Muscle of leg (tissue), 11 donors: ENCODE measurements around the gene NLGN3. TPM values are rescaled to one million over a fixed set of nuclear protein-coding genes. Genes with fewer than 3 reads are reported as not detected.

Source experiments
- DNase-seq: peaks from one replicate; pipeline ENCODE4 v3.0.0; 2013
- H3K27ac ChIP-seq: one replicate; pipeline ENCODE4 v1.5.1; 2013; ENCODE audit warnings: mild to moderate bottlenecking, low read length, control low read depth
- H3K27me3 ChIP-seq: one replicate; pipeline ENCODE4 v1.6.1; 2013; ENCODE audit warnings: low read length; ENCODE audit not compliant: control insufficient read depth, insufficient read depth
- H3K36me3 ChIP-seq: one replicate; pipeline ENCODE4 v1.6.1; 2013; ENCODE audit warnings: low read length; ENCODE audit not compliant: control insufficient read depth, insufficient read depth
- H3K4me1 ChIP-seq: one replicate; pipeline ENCODE4 v1.6.1; 2013; ENCODE audit warnings: low read length; ENCODE audit not compliant: control insufficient read depth, insufficient read depth
- H3K4me3 ChIP-seq: one replicate; pipeline ENCODE4 v1.5.1; 2013; ENCODE audit warnings: low read length, control low read depth
- H3K9me3 ChIP-seq: replicated peaks from 2 replicates; pipeline ENCODE4 v1.6.1; 2013; ENCODE audit warnings: low read depth, low read length; ENCODE audit not compliant: control insufficient read depth
- WGBS: methylation state at CpG from one replicate; pipeline ENCODE4 v1.1.5; 2013; ENCODE audit warnings: missing lambda C conversion rate; ENCODE audit not compliant: insufficient coverage; 5-methylcytosine and 5-hydroxymethylcytosine counted together
- polyA plus RNA-seq, 8 donors: library from polyadenylated mRNA; unstranded; fragments of 120-200 nt; gene quantifications; one replicate each; pipeline versions ENCODE4 v1.2.1 to v1.2.3, GENCODE V29; 2013; ENCODE audit warnings: inconsistent platforms in 1 of 8, low replicate concordance in 1 of 8; ENCODE audit not compliant: insufficient read length in 8 of 8, insufficient read depth in 1 of 8
- total RNA-seq: library from RNA; stranded (reverse); fragments of 120-200 nt; gene quantifications from one replicate; pipeline ENCODE4 v1.2.4, GENCODE V29; 2013

The NLGN3 gene
- total and polyA plus RNA-seq, 9 donors, result 1.9 to 7.8 (median 3.5) TPM

DNA sequence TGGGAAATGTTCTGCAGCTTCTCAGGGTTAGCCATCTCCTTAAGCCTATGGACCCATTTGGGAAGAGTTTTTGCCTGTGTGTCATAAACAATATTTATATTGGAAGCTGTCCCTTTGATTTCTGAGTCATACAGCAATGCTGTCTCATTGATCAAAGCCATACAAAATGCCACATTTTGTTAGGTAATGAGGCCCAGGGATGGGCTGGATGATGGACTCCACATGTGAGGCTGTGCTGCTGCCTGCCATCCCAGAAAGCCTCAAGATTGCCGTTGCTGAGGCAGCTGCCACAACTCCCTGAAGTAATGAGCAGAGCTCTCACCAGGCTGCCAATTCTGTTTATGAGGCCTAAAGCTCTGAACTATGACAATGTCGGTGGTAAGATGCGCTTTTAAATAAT is 66.2 kb downstream of the NLGN3 start:
- Histone ChIP-seq H3K27ac (no peak overlapping the region), H3K4me1 (no peaks in the 10 kb centered on the region), H3K27me3 (peaks cover 3% of the 10 kb centered on the region), H3K4me3 (no peak overlapping the region), H3K9me3 (no peaks in the 10 kb centered on the region), H3K36me3 (no peaks in the 10 kb centered on the region)
- 48% methylated on average over 3 of the region's 3 CpGs for WGBS
- no peak for DNase-seq

GRCh38 chrX:71212536-71212935 is 67.9 kb downstream of the NLGN3 start:
- H3K27me3 ChIP-seq, result peaks cover 3% of the 10 kb centered on the region
- H3K4me1 ChIP-seq, result no peaks in the 10 kb centered on the region
- no peaks in the 10 kb centered on the region for H3K36me3 ChIP-seq
- no peaks in the 10 kb centered on the region for H3K9me3 ChIP-seq
- 58% methylated on average over 2 of the region's 5 CpGs for WGBS
- no peak overlapping the region for H3K27ac ChIP-seq
- DNase-seq, result no peak
- no peak overlapping the region for H3K4me3 ChIP-seq

DNA sequence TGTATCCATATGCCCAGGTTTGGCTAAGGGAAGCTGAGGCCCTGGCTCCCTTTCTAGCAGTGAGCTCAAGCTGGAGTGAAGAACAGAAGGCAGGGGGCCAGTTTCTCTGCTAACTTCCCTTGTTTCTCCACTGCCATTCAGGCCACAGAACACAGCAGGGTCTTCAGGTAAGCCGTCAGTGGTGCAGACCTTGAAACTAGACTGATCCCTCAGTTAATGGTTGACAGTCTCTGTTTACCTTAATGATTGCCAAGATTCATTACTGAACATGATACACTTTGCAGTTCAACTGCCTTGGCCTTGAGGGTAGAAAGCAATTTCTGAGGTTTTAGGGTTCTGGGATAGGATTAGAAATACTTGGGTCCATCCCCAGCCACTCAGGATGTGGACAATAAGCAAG is 69.5 kb downstream of the NLGN3 start:
- no peaks in the 10 kb centered on the region for H3K9me3 ChIP-seq
- no peak overlapping the region for H3K4me3 ChIP-seq
- H3K4me1 ChIP-seq, result no peaks in the 10 kb centered on the region
- no peaks in the 10 kb centered on the region for H3K36me3 ChIP-seq
- no peak for DNase-seq
- H3K27me3 ChIP-seq, result peaks cover 3% of the 10 kb centered on the region
- WGBS, result 67% methylated on average over 1 of the region's 1 CpG
- no peak overlapping the region for H3K27ac ChIP-seq

- Histone ChIP-seq H3K27me3 (peaks cover 3% of the 10 kb centered on the region), H3K27ac (no peak overlapping the region), H3K9me3 (no peaks in the 10 kb centered on the region), H3K4me3 (no peak overlapping the region), H3K36me3 (no peaks in the 10 kb centered on the region), H3K4me1 (no peaks in the 10 kb centered on the region)
- 65% methylated on average over 4 of the region's 5 CpGs for WGBS
- DNase-seq, result no peak
These were observed 70.1 kb downstream of the NLGN3 start for GRCh38 chrX:71214604-71215337.

GRCh38 chrX:71215338-71215912 is 70.8 kb downstream of the NLGN3 start:
- Histone ChIP-seq H3K27me3 (peaks cover 3% of the 10 kb centered on the region), H3K4me3 (no peak overlapping the region), H3K27ac (no peak overlapping the region), H3K9me3 (no peaks in the 10 kb centered on the region), H3K4me1 (no peaks in the 10 kb centered on the region), H3K36me3 (no peaks in the 10 kb centered on the region)
- no peak for DNase-seq
- WGBS, result 80% methylated on average over 4 of the region's 10 CpGs

GRCh38 chrX:71216485-71216884 is 71.8 kb downstream of the NLGN3 start:
- Histone ChIP-seq H3K9me3 (no peaks in the 10 kb centered on the region), H3K4me3 (no peak overlapping the region), H3K27ac (no peak overlapping the region), H3K36me3 (no peaks in the 10 kb centered on the region), H3K27me3 (peaks cover 3% of the 10 kb centered on the region), H3K4me1 (no peaks in the 10 kb centered on the region)
- peak; percentile 9 for DNase-seq
- WGBS, result 48% methylated on average over 6 of the region's 6 CpGs

- Histone ChIP-seq H3K4me3 (no peak overlapping the region), H3K27ac (no peak overlapping the region), H3K36me3 (no peaks in the 10 kb centered on the region), H3K9me3 (no peaks in the 10 kb centered on the region), H3K4me1 (no peaks in the 10 kb centered on the region), H3K27me3 (peaks cover 3% of the 10 kb centered on the region)
- DNase-seq, result no peak
- WGBS, result 98% methylated on average over 5 of the region's 6 CpGs
These were observed 72.7 kb downstream of the NLGN3 start for GRCh38 chrX:71217298-71217697.

Other genes starting within 250 kb of the NLGN3 start
- gene TEX11, start 236.1 kb upstream of the NLGN3 start, total RNA-seq, result not detected
- under 1 TPM in 5 of 8 donors, not detected in 3; 0.07 to 0.15 (median 0.10) TPM for gene TEX11, start 236.1 kb upstream of the NLGN3 start, polyA plus RNA-seq
- 0.84 TPM for gene SLC7A3, start 213.7 kb upstream of the NLGN3 start, total RNA-seq
- gene SLC7A3, start 213.7 kb upstream of the NLGN3 start, polyA plus RNA-seq, result 1 to 10 TPM in 6 of 8 donors, under 1 TPM in 2; 0.71 to 2.0 (median 1.3) TPM
- gene SNX12, start 76.5 kb upstream of the NLGN3 start, total RNA-seq, result 43.3 TPM
- gene SNX12, start 76.5 kb upstream of the NLGN3 start, polyA plus RNA-seq, result 10 to 100 TPM; 43.7 to 60.8 (median 51.8) TPM
- gene FOXO4, start 49.0 kb upstream of the NLGN3 start, total RNA-seq, result 18.8 TPM
- 10 to 100 TPM; 26.1 to 36.8 (median 33.3) TPM for gene FOXO4, start 49.0 kb upstream of the NLGN3 start, polyA plus RNA-seq
- gene CXorf65, start 38.1 kb upstream of the NLGN3 start, total RNA-seq, result 1.4 TPM
- 1 to 10 TPM in 1 of 8 donors, under 1 TPM in 5, not detected in 2; 0.63 to 1.1 (median 0.76) TPM for gene CXorf65, start 38.1 kb upstream of the NLGN3 start, polyA plus RNA-seq
- 0.98 TPM for gene IL2RG, start 33.3 kb upstream of the NLGN3 start, total RNA-seq
- gene IL2RG, start 33.3 kb upstream of the NLGN3 start, polyA plus RNA-seq, result 1 to 10 TPM; 1.3 to 7.2 (median 2.2) TPM
- 22.5 TPM for gene MED12, start 26.2 kb upstream of the NLGN3 start, total RNA-seq
- 10 to 100 TPM; 33.4 to 52.0 (median 45.6) TPM for gene MED12, start 26.2 kb upstream of the NLGN3 start, polyA plus RNA-seq
- 0.04 TPM for gene GJB1, start 78.4 kb downstream of the NLGN3 start, total RNA-seq
- gene GJB1, start 78.4 kb downstream of the NLGN3 start, polyA plus RNA-seq, result 1 to 10 TPM in 1 of 8 donors, under 1 TPM in 4, not detected in 3; 0.06 to 2.2 (median 0.36) TPM
- 11.6 TPM for gene ZMYM3, start 109.3 kb downstream of the NLGN3 start, total RNA-seq
- gene ZMYM3, start 109.3 kb downstream of the NLGN3 start, polyA plus RNA-seq, result 10 to 100 TPM; 17.5 to 25.7 (median 21.3) TPM
- gene NONO, start 138.8 kb downstream of the NLGN3 start, total RNA-seq, result 285 TPM
- gene NONO, start 138.8 kb downstream of the NLGN3 start, polyA plus RNA-seq, result 100 to 1,000 TPM; 289 to 402 (median 376) TPM
- gene ITGB1BP2, start 156.9 kb downstream of the NLGN3 start, total RNA-seq, result 140 TPM
- 100 to 1,000 TPM in 7 of 8 donors, 10 to 100 TPM in 1; 89.9 to 152 (median 125) TPM for gene ITGB1BP2, start 156.9 kb downstream of the NLGN3 start, polyA plus RNA-seq
- gene TAF1, start 221.5 kb downstream of the NLGN3 start, total RNA-seq, result 27.0 TPM
- gene TAF1, start 221.5 kb downstream of the NLGN3 start, polyA plus RNA-seq, result 10 to 100 TPM; 19.1 to 32.9 (median 27.6) TPM